GM12878 (cell line): Measurements from ENCODE around the gene ADPRS. TPM values are rescaled to one million over a fixed set of nuclear protein-coding genes. Genes with fewer than 3 reads are reported as not detected.

Experiments used
- ATAC-seq: fragments of 200-7000 bp; cut with Tn5 transposase; 3 replicates; pipeline ENCODE4 v1.9.1; 2020; ENCODE audit warnings: mild to moderate bottlenecking, moderate library complexity
- BruUV-seq: library from RNA; stranded (reverse); fragments of 400-500 nt; replicated peaks from 2 replicates; lab custom pipeline; 2021; lab: Mats Ljungman, UMichigan
- CTCF ChIA-PET: fragments of 300-600 bp; sonication (Branson Sonifier 250); formaldehyde crosslinking; extraction: SDS; loops from one replicate; lab custom pipeline; 2021; ENCODE audit warnings: inconsistent platforms; lab: Yijun Ruan, JAX
- POLR2A ChIA-PET: fragments of 350-600 bp; formaldehyde crosslinking; extraction: SDS; loops from one replicate; lab custom pipeline; 2021; ENCODE audit warnings: inconsistent platforms; lab: Charles Lee
- RAD21 ChIA-PET: fragments of 300-600 bp; sonication (Branson Sonifier 250); formaldehyde crosslinking; loops from one replicate; lab custom pipeline; 2023; ENCODE audit warnings: antibody characterized with exemption; ENCODE audit not compliant: unreplicated experiment; lab: Charles Lee
- SMC1A ChIA-PET: fragments of 300-600 bp; sonication (Branson Sonifier 250); formaldehyde crosslinking; loops from one replicate; lab custom pipeline; 2023; ENCODE audit not compliant: unreplicated experiment, uncharacterized antibody; lab: Charles Lee
- DNase-seq: peaks from one replicate; pipeline ENCODE4 v3.0.0-alpha.2; 2011; ENCODE audit warnings: low read depth, low spot score
- FAIRE-seq: peaks from 3 replicates; lab custom pipeline; 2011; peaks lifted over from hg19 to GRCh38; lab: Jason Lieb, UNC
- H2AFZ ChIP-seq: 2 replicates; pipeline ENCODE4 v1.6.0; 2011; ENCODE audit warnings: low read depth, low read length, control low read depth; ENCODE audit not compliant: control insufficient read depth
- H3K27ac ChIP-seq: 2 replicates; pipeline ENCODE4 v1.5.1; 2011; ENCODE audit warnings: control low read depth; ENCODE audit not compliant: control insufficient read depth, insufficient read depth
- H3K27me3 ChIP-seq, 2 experiments: replicated peaks in 1 of 2; 2 replicates each; pipeline versions ENCODE4 v1.6.0 to v1.6.1; 2011; ENCODE audit warnings: low read length in 1 of 2; ENCODE audit not compliant: control insufficient read depth in 2 of 2, insufficient read depth in 2 of 2
- H3K36me3 ChIP-seq, 2 experiments: 2 replicates each; pipeline ENCODE4 v1.5.1; 2011; ENCODE audit warnings: low read length in 1 of 2; ENCODE audit not compliant: control insufficient read depth in 2 of 2, insufficient read depth in 2 of 2
- H3K4me1 ChIP-seq: 2 replicates; pipeline ENCODE4 v1.6.1; 2011; ENCODE audit warnings: mild to moderate bottlenecking, low read length, moderate library complexity, mixed read lengths; ENCODE audit not compliant: control insufficient read depth, insufficient read depth
- H3K4me2 ChIP-seq: 2 replicates; pipeline ENCODE4 v1.6.0; 2011; ENCODE audit warnings: control low read depth; ENCODE audit not compliant: control insufficient read depth, insufficient read depth
- H3K4me3 ChIP-seq: fragments of 200-600 bp; sonication (generic); 2 replicates; pipeline ENCODE4 v1.5.1; 2016
- H3K79me2 ChIP-seq: 2 replicates; pipeline ENCODE4 v1.6.0; 2011; ENCODE audit warnings: low read length; ENCODE audit not compliant: control insufficient read depth, insufficient read depth
- H3K9ac ChIP-seq: 2 replicates; pipeline ENCODE4 v1.8.0; 2011; ENCODE audit warnings: low read length, control low read depth, mixed read lengths; ENCODE audit not compliant: control insufficient read depth, insufficient read depth
- H3K9me3 ChIP-seq: replicated peaks from 3 replicates; pipeline ENCODE4 v1.5.1; 2011; ENCODE audit warnings: mild to moderate bottlenecking, low read length; ENCODE audit not compliant: control insufficient read depth, insufficient read depth
- H4K20me1 ChIP-seq: 2 replicates; pipeline ENCODE4 v1.6.0; 2011; ENCODE audit not compliant: control insufficient read depth, insufficient read depth
- BCL3 ChIP-seq: IDR thresholded peaks from 2 replicates; pipeline ENCODE4 v1.6.1; 2011; ENCODE audit warnings: borderline replicate concordance, low read depth, mild to moderate bottlenecking, moderate library complexity, low read length; ENCODE audit not compliant: insufficient read depth, poor library complexity, severe bottlenecking
- DPF2 ChIP-seq: fragments of 450-650 bp; IDR thresholded peaks from 2 replicates; pipeline ENCODE4 v1.6.1; 2017; ENCODE audit warnings: mild to moderate bottlenecking
- EZH2 ChIP-seq: IDR thresholded peaks from 2 replicates; pipeline ENCODE4 v1.6.1; 2012; ENCODE audit warnings: low read depth, mild to moderate bottlenecking, control low read depth, inconsistent platforms, low read length, borderline replicate concordance; ENCODE audit not compliant: control insufficient read depth
- HDGF ChIP-seq: fragments of 450-650 bp; IDR thresholded peaks from 2 replicates; pipeline ENCODE4 v1.6.1; 2016; ENCODE audit warnings: antibody characterized with exemption
- IRF4 ChIP-seq: IDR thresholded peaks from 2 replicates; pipeline ENCODE4 v1.6.1; 2011; ENCODE audit warnings: low read depth, low read length
- KAT2A ChIP-seq: conservative IDR thresholded peaks from 2 replicates; pipeline ENCODE4 v1.6.1; 2011; ENCODE audit warnings: low read depth, low read length; ENCODE audit not compliant: control insufficient read depth
- MTA2 ChIP-seq: fragments of 450-650 bp; IDR thresholded peaks from 2 replicates; pipeline ENCODE4 v1.6.1; 2016; ENCODE audit warnings: low read depth, mild to moderate bottlenecking, moderate library complexity
- MYB ChIP-seq: fragments of 150-350 bp; IDR thresholded peaks from 2 replicates; pipeline ENCODE4 v1.6.1; 2014; ENCODE audit warnings: mild to moderate bottlenecking, low read depth, low read length, borderline replicate concordance
- NFYA ChIP-seq: IDR thresholded peaks from 2 replicates; pipeline ENCODE4 v1.6.1; 2011; ENCODE audit warnings: low read depth, mild to moderate bottlenecking, low read length, improper control_type of control experiment, borderline replicate concordance
- NR2C1 ChIP-seq: fragments of 450-650 bp; IDR thresholded peaks from 2 replicates; pipeline ENCODE4 v1.6.1; 2017; ENCODE audit warnings: antibody characterized with exemption, mild to moderate bottlenecking, moderate library complexity
- POLR2A ChIP-seq: IDR thresholded peaks from 2 replicates; pipeline ENCODE4 v1.6.1; 2011; ENCODE audit warnings: low read depth, mild to moderate bottlenecking, low read length
- POLR2AphosphoS5 ChIP-seq: IDR thresholded peaks from 2 replicates; pipeline ENCODE4 v1.6.1; 2011; ENCODE audit warnings: mild to moderate bottlenecking, low read length, inconsistent platforms
- POU2F2 ChIP-seq: IDR thresholded peaks from 3 replicates; pipeline ENCODE4 v1.6.1; 2011; ENCODE audit warnings: low read depth, mild to moderate bottlenecking, low read length, borderline replicate concordance
- RB1 ChIP-seq: fragments of 450-650 bp; formaldehyde crosslinking; IDR thresholded peaks from 2 replicates; pipeline ENCODE4 v1.6.1; 2017; ENCODE audit warnings: mild to moderate bottlenecking, borderline replicate concordance
- SMARCA5 ChIP-seq: fragments of 450-650 bp; IDR thresholded peaks from 2 replicates; pipeline ENCODE4 v1.6.1; 2017; ENCODE audit warnings: mild to moderate bottlenecking
- SPI1 ChIP-seq: IDR thresholded peaks from 2 replicates; pipeline ENCODE4 v1.6.1; 2011; ENCODE audit warnings: low read depth, mild to moderate bottlenecking, low read length, moderate library complexity, borderline replicate concordance; ENCODE audit not compliant: insufficient read depth
- ZNF622 ChIP-seq: fragments of 450-650 bp; IDR thresholded peaks from 2 replicates; pipeline ENCODE4 v1.6.1; 2017; ENCODE audit warnings: mild to moderate bottlenecking, inconsistent platforms
- WGBS: methylation state at CpG from one replicate; pipeline ENCODE4 v1.1.6; 2016; ENCODE audit warnings: low lambda C conversion rate; ENCODE audit not compliant: insufficient replicate concordance, insufficient coverage; ENCODE audit errors: missing lambda C conversion rate; 5-methylcytosine and 5-hydroxymethylcytosine counted together
- in situ Hi-C: fragments of 300-500 bp; cut with MboI; formaldehyde crosslinking; loops from 9 replicates; pipeline ENCODE4 v1.14.3; 2018; ENCODE audit warnings: mixed read lengths
- intact Hi-C: fragments of 100-400 bp; cut with micrococcal nuclease; formaldehyde crosslinking; loops from one replicate; pipeline ENCODE4 v1.14.2; 2022; ENCODE audit not compliant: unreplicated experiment
- polyA plus RNA-seq, 11 experiments: library from polyadenylated mRNA; depleted of rRNA in 4 of 11; unstranded in 6 of 11; stranded (reverse) in 5 of 11; fragments of >200 nt; fragmentation: Nextera tagmentation in 4 of 11; fragmentation: Illumina TruSeq in 1 of 11; extraction: Ambion mirVana in 4 of 11; extraction: Trizol in 1 of 11; gene quantifications; 1 replicate in 1 of 11; 2 replicates in 10 of 11; pipeline versions ENCODE4 v1.2.1 to v1.2.3, GENCODE V29; 2011 to 2016; ENCODE audit warnings: inconsistent platforms in 2 of 11, missing spikeins in 2 of 11, low read depth in 1 of 11
- total RNA-seq, 4 experiments: library from RNA; depleted of rRNA in 3 of 4; stranded (reverse); fragments of >200 nt in 3 of 4; fragmentation: Illumina TruSeq in 1 of 4; extraction: Trizol in 1 of 4; gene quantifications; 2 replicates each; pipeline versions ENCODE4 v1.2.1 to v1.2.3, GENCODE V29; 2013 to 2021
- TF ChIP-seq, protein P1 (sequence below): IDR thresholded peaks from 2 replicates; pipeline ENCODE4 v1.6.1; 2011; ENCODE audit warnings: mild to moderate bottlenecking, low read depth, low read length, moderate library complexity; ENCODE audit not compliant: insufficient replicate concordance
- TF ChIP-seq, protein P2 (sequence below): fragments of 450-650 bp; conservative IDR thresholded peaks from 2 replicates; pipeline ENCODE4 v1.6.1; 2017; ENCODE audit warnings: mild to moderate bottlenecking, moderate library complexity

The ADPRS gene
- total and polyA plus RNA-seq, 10 of the 15 experiments (the other 5 are each of a cell fraction or from before 2014, with no cell fraction given): 7.6 to 57.6 (median 39.1) TPM

DNA sequence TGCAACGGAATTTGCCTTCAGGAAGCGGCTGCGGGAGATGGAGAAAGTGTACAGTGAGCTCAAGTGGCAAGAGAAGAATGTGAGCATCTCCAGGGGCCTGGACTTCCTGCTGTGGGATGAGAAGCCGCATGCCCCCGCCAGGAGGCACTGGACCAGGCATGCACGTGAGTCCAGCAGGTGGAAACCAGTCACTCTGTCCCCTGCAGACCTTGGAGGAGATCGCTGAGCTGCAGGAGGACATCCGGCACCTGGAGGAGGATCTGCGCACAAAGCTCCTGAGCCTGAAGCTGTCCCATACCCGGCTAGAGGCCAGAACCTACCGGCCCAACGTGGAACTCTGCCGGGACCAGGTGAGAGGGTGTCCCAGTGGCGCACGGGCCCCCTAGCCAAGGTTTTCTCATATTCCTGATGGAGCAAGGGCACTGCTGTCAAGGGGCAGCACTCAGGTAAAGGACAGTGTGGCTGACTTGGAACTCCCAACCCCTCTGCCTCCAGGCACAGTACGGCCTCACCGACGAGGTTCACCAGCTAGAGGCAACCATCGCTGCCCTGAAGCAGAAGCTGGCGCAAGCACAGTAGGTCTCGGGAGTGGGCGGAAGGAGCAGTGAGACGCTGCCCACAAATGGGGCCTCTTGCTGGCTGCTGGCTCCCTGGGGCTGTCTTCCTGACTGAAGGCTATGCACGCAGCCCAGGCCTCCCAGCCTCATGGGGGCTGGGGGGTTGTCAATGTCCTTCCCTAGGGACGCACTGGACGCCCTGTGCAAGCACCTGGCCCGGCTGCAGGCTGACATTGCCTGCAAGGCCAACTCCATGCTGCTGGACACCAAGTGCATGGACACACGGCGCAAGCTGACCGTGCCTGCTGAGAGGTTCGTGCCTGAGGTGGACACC lies 1.2 kb upstream of the ADPRS start:
- CTCF ChIA-PET: interaction anchor here (0.8 to 1.4 kb wide), 5 partner anchors 96 to 230 kb away, joined by 3 read pairs; partner anchors contain the start of gene AGO1
- ATAC-seq (no peak), DNase-seq (no peak), FAIRE-seq (no peak)
- intact Hi-C loops: loop anchor here (2.0 to 10.0 kb wide), 3 partner anchors 157 to 230 kb away; partner anchors contain the start of genes AGO1 and AGO3
- no peak overlapping the region for H3K9ac ChIP-seq
- H3K27ac ChIP-seq: no peak overlapping the region
- H3K27me3 ChIP-seq: no peaks in the 10 kb centered on the region; a peak in 1 of 4 replicates
- H3K36me3 ChIP-seq: peaks cover 7 to 8% of the 10 kb centered on the region in 2 experiments; a peak in 2 of 4 replicates
- H3K4me1 ChIP-seq: no peaks in the 10 kb centered on the region; the same call in 1 of the 2 replicates
- WGBS: 75% methylated on average over 31 of the region's 31 CpGs
- no peaks in the 10 kb centered on the region for H4K20me1 ChIP-seq
- H3K4me2 ChIP-seq: peak overlapping the region; percentile 78; the same call in 1 of the 2 replicates
- no peak overlapping the region for H3K4me3 ChIP-seq
- in situ Hi-C loops: no loop called here
- RAD21 ChIA-PET: interaction anchor here (0.5 to 1.5 kb wide), 2 partner anchors 100 to 122 kb away, joined by 5 read pairs; no protein-coding TSS in a partner anchor
- SMC1A ChIA-PET: interaction anchor here (1.2 to 1.3 kb wide), 2 partner anchors 13 to 145 kb away, joined by 3 read pairs; no protein-coding TSS in a partner anchor
- POLR2A ChIA-PET: interaction anchor here (1.1 kb wide), 1 partner anchor 137 kb away, joined by 3 read pairs; the partner anchor contains the start of gene THRAP3
- no peak overlapping the region; the same call in 1 of the 2 replicates for H2AFZ ChIP-seq
- BruUV-seq: no TSS peak
- no peaks in the 10 kb centered on the region for H3K9me3 ChIP-seq
- H3K79me2 ChIP-seq: peaks cover 20% of the 10 kb centered on the region
- TF ChIP-seq KAT2A: no peak
- no peak for TF ChIP-seq POLR2AphosphoS5
- TF ChIP-seq SPI1: no peak
- no peak for TF ChIP-seq EZH2
- no peak for TF ChIP-seq DPF2
- TF ChIP-seq, protein P1, sequence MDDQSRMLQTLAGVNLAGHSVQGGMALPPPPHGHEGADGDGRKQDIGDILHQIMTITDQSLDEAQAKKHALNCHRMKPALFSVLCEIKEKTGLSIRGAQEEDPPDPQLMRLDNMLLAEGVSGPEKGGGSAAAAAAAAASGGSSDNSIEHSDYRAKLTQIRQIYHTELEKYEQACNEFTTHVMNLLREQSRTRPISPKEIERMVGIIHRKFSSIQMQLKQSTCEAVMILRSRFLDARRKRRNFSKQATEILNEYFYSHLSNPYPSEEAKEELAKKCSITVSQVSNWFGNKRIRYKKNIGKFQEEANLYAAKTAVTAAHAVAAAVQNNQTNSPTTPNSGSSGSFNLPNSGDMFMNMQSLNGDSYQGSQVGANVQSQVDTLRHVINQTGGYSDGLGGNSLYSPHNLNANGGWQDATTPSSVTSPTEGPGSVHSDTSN: no peak
- no peak for TF ChIP-seq POU2F2
- no peak for TF ChIP-seq SMARCA5
- no peak for TF ChIP-seq NR2C1
- TF ChIP-seq, protein P2, sequence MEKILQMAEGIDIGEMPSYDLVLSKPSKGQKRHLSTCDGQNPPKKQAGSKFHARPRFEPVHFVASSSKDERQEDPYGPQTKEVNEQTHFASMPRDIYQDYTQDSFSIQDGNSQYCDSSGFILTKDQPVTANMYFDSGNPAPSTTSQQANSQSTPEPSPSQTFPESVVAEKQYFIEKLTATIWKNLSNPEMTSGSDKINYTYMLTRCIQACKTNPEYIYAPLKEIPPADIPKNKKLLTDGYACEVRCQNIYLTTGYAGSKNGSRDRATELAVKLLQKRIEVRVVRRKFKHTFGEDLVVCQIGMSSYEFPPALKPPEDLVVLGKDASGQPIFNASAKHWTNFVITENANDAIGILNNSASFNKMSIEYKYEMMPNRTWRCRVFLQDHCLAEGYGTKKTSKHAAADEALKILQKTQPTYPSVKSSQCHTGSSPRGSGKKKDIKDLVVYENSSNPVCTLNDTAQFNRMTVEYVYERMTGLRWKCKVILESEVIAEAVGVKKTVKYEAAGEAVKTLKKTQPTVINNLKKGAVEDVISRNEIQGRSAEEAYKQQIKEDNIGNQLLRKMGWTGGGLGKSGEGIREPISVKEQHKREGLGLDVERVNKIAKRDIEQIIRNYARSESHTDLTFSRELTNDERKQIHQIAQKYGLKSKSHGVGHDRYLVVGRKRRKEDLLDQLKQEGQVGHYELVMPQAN: no peak
- TF ChIP-seq MTA2: no peak
- TF ChIP-seq ZNF622: no peak
- no peak for TF ChIP-seq RB1
- TF ChIP-seq NFYA: no peak
- TF ChIP-seq HDGF: no peak
- TF ChIP-seq MYB: no peak
- no peak for TF ChIP-seq BCL3
- no peak for TF ChIP-seq IRF4
- no peak for TF ChIP-seq POLR2A
